ENCODE data around the gene SERPINA6.
"Not testable (repeated sequence)": the region's sequence is repeated elsewhere in the genome, so short reads cannot be mapped to it uniquely, and the experiment has no call there.

The SERPINA6 gene, protein sequence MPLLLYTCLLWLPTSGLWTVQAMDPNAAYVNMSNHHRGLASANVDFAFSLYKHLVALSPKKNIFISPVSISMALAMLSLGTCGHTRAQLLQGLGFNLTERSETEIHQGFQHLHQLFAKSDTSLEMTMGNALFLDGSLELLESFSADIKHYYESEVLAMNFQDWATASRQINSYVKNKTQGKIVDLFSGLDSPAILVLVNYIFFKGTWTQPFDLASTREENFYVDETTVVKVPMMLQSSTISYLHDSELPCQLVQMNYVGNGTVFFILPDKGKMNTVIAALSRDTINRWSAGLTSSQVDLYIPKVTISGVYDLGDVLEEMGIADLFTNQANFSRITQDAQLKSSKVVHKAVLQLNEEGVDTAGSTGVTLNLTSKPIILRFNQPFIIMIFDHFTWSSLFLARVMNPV

DNA sequence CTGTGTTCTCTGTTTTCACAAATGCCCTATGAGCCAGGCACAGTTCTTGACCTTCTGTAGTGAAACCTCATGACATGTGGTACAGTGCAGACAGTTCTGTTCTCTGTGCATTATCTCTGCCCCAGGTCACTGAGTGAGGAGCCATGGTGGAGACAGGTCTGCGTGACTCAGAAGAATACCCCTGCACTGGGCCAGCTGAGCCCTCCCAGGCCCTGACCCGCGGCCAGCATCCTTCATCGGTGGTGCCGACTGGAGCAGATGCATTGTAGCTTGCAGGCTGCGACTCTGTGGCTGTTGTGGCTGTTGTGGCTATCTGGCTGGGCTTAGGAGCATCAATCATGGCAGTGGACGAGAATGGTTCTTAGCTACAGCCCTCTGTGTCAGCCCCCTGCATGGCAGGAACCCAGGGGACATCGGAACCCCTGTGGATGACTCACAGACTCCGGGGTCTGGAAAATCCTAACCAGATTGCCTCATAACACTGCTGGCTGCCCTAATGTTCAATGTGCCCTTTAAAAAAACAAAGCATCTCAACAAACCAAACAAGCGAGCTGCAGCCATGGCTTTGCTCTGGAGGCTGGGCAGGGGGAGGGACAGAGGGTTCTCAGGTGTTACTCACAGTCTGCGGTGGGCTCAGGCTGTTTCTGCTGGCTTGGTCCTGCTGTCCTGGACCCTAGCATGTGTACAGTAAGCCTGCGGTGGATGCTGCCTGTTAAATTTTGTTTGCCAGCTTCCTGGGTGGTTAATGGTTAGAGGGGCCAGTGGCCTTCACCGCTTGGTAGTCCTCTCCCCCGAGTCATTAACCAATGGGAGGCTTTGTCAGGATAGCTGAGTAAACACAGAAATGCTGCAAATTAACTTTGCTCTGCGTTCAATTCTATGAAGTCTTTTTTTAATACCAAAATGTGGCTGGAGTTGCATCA is at the start of gene SERPINA6:
SERPINA6 (minus strand) TSS at position 689 of the 923 bp plus-strand sequence. CDS start 8,688 bp downstream, outside the sequence.
- FAIRE-seq (no peak), DNase-seq (ENCODE audit: insufficient read length, low spot score) (no peak)

- DNase-seq (ENCODE audit: insufficient read length, low spot score): no peak
- no peak for FAIRE-seq
Observed at GRCh38 chr14:94372021-94372605, 49.0 kb upstream of the SERPINA6 start.

DNA sequence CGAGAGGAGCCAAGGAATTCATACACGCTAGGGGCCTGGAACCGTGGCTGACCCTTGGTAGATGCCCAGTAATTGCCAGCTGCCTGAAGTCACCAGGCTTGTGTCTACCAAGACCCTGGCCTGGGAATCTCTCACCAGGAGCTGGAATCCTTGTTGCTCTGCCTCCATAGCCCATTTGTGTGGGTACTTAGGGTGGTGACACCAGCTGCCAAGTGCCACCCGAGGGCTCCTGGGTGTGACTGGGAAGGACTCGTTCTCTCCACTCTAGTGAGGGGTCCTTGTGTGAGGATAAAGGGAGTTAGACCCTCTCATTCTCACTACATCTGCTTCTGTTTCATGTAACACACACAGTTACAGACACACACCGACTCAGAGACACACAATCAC is 47.4 kb upstream of the SERPINA6 start:
- FAIRE-seq (no peak), DNase-seq (ENCODE audit: insufficient read length, low spot score) (no peak)

DNA sequence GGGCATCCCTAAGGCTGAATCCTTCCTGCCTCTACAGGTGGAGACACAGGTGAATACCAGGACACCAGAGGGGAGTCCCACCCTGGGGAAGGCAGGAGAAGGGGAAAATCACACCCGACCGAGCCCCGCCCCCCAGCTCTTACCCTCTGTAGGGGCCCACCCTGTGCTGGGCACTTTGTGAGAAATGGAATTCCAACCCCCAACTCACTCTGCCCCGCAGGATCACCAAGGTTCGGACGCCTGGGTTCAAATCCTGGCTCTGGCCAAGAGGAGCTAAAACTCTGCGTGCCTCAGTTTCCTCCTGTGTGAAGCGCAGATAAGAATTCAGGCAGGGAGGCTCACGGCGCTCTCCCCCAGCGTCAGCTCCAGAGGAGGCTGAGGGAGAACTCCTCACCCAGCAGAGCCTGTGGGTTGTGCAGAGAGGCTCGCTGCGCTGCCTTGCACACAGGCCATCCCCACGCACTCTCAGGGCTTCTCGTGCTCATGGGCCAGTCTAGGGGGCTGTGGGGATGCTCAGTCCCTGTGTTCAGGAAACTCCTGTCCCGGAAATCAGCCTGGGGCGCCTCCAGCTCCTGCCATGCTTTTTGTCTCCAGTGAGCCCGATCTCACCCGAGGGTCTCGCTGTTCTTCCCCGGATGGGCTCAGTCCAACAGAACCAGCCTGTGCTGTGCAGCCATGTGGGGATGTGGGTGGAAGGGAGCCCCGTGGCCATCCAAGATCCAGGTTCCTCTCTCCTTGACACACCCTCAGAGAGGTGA is 46.8 kb upstream of the SERPINA6 start:
- not testable (repeated sequence) for DNase-seq (ENCODE audit: insufficient read length, low spot score); FAIRE-seq

DNA sequence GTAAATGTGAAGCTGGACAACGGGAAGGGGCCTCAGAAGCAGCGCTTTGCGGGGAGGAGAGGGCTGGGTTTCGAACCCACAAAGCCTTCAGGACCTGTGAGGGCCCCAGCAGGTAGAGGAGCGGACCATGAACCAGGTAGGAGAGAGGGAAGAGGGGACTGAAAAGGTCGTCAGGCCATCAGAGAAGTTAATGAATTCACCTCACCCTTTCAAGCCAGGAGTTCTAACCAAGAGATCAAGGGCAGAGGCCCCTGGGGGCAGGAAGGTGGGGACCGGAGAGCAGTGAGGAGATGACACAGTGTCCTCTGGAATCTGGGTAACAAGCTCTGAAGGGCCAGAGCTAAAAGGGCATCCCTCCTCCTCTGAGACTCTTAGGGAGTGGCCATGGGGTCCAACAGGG is 45.8 kb upstream of the SERPINA6 start:
- FAIRE-seq (no peak), DNase-seq (ENCODE audit: insufficient read length, low spot score) (no peak)

- DNase-seq (ENCODE audit: insufficient read length, low spot score): no peak
- no peak for FAIRE-seq
Observed at GRCh38 chr14:94368243-94368590, 45.1 kb upstream of the SERPINA6 start.

- no peak for FAIRE-seq
- no peak for DNase-seq (ENCODE audit: insufficient read length, low spot score)
Observed at GRCh38 chr14:94367347-94368242, 44.5 kb upstream of the SERPINA6 start.

DNA sequence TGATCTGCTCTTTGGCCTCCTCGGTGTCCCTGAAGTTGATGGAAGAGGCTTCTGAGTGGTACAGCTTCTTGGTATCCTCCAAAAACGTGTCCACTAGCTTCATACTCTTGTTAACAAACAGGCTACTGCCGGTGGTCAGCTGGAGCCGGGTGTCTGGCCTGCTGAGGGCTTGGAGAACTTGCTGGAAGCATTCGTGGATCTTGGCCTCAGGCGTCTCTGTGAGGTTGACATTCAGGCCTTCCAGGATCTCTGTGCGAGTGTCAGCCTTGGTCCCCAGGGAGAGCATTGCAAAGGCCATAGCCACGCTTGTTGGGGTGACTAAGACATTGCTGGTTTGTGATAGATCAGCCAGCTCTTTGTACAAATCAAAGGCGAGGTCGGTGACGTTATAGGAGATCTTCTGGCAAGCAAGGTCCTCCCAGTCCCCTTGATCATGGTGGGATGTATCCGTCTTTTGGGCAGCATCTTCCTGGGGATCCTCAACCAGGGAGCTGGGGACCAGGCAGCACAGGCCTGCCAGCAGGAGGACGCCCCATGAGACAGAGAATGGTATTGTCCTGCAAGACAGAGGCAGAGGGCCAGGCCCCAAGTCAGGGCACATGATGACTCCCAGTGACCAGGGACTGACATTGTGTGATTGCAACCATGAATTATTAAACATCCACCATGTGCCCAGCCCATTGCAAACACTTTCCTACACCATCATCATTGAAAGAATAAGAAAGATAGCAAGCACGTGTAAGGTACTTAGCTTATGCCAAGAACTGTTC is 43.2 kb upstream of the SERPINA6 start, which contains the start of gene SERPINA2:
SERPINA2 (minus strand) TSS at position 553 of the 770 bp plus-strand sequence.
- DNase-seq (ENCODE audit: insufficient read length, low spot score) (no peak), FAIRE-seq (no peak)

GRCh38 chr14:94365624-94366023 is 42.5 kb upstream of the SERPINA6 start:
- FAIRE-seq: no peak

GRCh38 chr14:94364964-94365363 is 41.8 kb upstream of the SERPINA6 start:
- FAIRE-seq (no peak), DNase-seq (ENCODE audit: insufficient read length, low spot score) (no peak)

More at GRCh38 chr14:94365624-94366023, 42.5 kb upstream of the SERPINA6 start:
- DNase-seq (ENCODE audit: insufficient read length, low spot score): no peak

DNA sequence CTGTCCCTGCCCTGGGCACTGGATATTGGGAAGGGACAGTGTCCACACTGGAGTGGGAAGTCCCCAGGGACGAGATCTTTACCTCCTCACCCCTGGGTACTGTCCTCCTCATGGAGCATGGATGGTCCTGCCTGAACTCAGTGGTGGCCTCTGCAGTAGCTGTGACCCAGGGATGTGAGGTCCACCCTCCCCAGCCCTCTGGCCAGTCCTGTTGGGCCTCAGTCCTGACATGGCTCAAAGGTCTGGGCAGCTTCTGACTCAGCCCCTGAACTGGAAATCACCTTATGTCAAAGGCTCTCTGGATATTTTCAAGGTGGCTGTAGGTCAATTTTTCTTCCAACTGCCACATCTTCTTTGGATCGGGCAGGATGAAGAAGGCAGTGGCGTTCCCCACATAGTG is 40.9 kb upstream of the SERPINA6 start:
- DNase-seq (ENCODE audit: insufficient read length, low spot score) (no peak), FAIRE-seq (no peak)

DNA sequence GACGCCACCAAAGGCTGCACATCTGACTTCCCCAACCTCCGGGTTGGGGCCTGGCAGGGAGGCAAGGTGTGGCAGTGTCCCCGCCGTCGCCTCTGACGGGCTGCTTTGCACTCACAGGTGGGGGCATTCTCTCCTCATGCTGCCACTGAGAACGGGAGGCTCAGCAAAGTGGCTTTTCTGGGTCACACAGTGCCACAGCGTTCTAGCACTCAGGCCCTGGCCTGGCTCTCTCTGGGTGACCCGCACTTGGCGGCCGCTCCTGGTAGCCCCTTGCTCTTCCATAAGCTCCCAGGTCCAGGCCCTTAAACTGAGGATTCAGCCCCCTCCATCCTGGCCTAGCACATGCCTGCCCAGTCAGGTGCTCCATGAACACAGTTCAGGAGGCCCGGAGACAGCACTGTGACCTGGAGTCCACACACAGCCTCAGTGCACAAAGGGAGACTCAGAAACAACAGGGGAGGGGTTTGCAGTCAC is 40.1 kb upstream of the SERPINA6 start:
- no peak for DNase-seq (ENCODE audit: insufficient read length, low spot score)
- no peak for FAIRE-seq

DNA sequence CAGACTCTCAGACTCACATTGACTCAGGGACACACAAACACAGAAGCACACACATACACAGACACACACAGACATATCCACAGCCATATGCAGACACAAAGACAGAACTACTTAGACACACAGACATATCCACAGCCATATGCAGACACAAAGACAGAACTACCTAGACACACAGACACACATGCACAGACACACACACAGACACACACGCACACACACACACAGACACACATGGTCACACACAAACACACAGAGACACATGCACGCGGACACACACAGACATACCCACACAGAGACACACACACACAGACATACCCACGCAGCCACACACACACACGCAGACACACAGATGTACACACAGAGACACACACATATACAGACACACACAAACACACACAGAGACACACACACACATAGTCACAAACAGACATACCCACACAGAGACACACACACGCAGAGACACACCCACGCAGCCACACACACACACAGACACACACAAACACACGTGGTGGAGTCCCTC is 39.5 kb upstream of the SERPINA6 start:
- FAIRE-seq: peak; percentile 90
- DNase-seq (ENCODE audit: insufficient read length, low spot score): no peak

GRCh38 chr14:94361682-94362081 is 38.5 kb upstream of the SERPINA6 start:
- DNase-seq (ENCODE audit: insufficient read length, low spot score) (no peak), FAIRE-seq (no peak)

DNA sequence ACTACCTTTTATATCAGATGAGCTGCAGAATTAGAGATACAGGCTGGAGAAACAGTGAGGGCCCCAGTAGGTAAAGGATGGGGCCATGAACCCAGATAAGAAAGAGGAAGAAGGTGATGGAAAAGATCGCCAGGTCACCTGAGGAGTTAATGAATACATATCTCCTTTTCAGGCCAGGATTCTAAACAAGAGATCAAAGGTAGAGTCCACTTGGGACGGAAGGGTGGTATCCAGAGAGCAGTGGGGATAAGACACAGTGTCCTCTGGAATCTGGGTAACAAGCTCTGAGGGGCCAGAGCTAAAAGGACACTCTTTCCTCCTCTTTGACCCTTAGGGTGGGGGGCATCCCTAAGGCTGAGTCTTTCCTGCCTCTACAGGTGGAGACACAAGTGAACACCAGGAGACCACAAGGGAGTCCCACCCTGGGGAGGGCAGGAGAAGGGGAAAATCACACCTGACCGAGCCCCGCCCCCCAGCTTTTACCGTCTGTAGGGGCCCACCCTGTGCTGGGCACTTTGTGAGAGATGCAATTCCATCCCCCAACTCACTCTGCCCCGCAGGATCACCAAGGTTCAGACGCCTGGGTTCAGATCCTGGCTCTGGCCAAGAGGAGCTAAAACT is 37.9 kb upstream of the SERPINA6 start:
- DNase-seq (ENCODE audit: insufficient read length, low spot score) (no peak), FAIRE-seq (no peak)

DNA sequence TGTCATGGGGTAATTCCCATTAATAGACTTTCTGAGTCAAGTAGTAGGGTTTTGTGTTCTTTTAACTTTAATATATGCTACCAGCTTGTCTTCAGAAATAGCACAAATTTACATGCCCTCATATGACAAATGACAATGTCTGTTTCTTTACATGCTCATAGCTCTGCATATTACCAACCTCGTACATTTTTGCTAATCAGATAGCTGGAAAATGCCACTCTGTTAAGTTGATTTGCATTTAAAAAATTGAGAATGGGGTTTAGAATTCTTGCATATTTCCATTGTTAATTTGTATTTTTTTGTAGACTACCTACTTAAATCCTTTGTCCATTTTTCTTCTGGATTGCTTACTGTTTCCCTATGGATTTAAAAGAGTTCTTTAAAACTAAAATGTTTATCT is 34.0 kb upstream of the SERPINA6 start:
- FAIRE-seq (no peak), DNase-seq (ENCODE audit: insufficient read length, low spot score) (no peak)

DNA sequence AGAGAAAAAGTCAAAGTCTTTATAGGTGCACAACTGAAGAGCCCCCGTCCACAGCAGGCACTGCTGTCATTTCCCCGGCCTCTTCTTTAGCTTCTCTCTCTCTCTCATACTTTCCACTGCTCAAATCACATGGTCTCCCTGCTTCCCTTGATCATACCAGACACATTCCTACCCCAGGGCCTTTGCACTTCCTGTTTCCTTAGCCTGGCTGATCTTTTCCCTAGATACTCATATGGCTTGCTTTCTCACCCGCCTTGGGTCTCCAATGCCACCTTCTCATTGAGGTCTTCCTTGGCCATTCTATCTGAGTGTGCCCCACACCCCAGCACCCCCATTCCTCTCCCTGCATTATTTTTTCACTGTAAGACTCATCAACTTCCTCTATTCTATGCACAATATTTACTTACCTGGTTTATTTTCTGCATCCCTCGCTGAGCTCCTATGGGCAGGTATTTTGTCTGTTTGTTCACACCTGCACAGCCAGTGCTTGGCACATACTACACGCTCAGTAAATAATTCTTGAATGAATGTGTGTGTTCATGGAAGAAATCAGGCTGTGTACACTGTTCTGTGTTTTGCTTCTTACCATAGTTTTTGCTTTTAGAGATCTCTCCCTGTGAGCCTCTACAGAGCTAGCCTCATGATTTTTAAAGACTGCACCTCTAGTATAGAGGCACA is 33.4 kb upstream of the SERPINA6 start:
- no peak for DNase-seq (ENCODE audit: insufficient read length, low spot score)

More for the DNA sequence above, 33.4 kb upstream of the SERPINA6 start:
- no peak for FAIRE-seq

Measured in HTR-8/SVneo (cell line).